Measurements from ENCODE around the gene PGGT1B. TPM values are rescaled to one million over a fixed set of nuclear protein-coding genes. Genes with fewer than 3 reads are reported as not detected.

PGGT1B gene
- total and polyA plus RNA-seq, 9 of the 15 experiments (the other 6 are each of a cell fraction or from before 2014, with no cell fraction given), result 5.3 to 33.7 (median 19.8) TPM

- no peak for TF ChIP-seq TEAD4 (IDR thresholded peaks at IDR 0.05; ENCODE audit: low read length)
- TF ChIP-seq TEAD4 (CRISPR knock-in tag; IDR thresholded peaks at IDR 0.05; ENCODE audit: borderline replicate concordance), result peak; percentile 83; the same call in 1 of the 2 replicates
- peak; percentile 58 for TF ChIP-seq TAF1 (IDR thresholded peaks at IDR 0.05; ENCODE audit: control insufficient read depth, extremely low read depth, insufficient read depth, low read length, severe bottlenecking)
- TF ChIP-seq CEBPG (CRISPR knock-in tag; IDR thresholded peaks at IDR 0.05), result no peak
- TF ChIP-seq CEBPG (tag; conservative IDR thresholded peaks at IDR 0.05 in 1 of 2, IDR thresholded peaks at IDR 0.05 in 1 of 2), result no peak
- TF ChIP-seq ZBTB17 (CRISPR knock-in tag; IDR thresholded peaks at IDR 0.05), result peak; percentile 81
- peak; percentile 49; the same call in 1 of the 2 replicates for TF ChIP-seq ZNF224 (CRISPR knock-in tag; IDR thresholded peaks at IDR 0.05)
- no peak for TF ChIP-seq XRCC3 (IDR thresholded peaks at IDR 0.05)
- no peak for TF ChIP-seq ZNF740 (CRISPR knock-in tag; IDR thresholded peaks at IDR 0.05)
- no peak for TF ChIP-seq ZNF740 (tag; IDR thresholded peaks at IDR 0.05)
- TF ChIP-seq POLR2AphosphoS5 (IDR thresholded peaks at IDR 0.05; ENCODE audit: control insufficient read depth, insufficient read depth, low read depth, low read length), result 0 out of 2 replicates have a peak, but pooled peaks have one; percentile 37
- TF ChIP-seq, protein P1, sequence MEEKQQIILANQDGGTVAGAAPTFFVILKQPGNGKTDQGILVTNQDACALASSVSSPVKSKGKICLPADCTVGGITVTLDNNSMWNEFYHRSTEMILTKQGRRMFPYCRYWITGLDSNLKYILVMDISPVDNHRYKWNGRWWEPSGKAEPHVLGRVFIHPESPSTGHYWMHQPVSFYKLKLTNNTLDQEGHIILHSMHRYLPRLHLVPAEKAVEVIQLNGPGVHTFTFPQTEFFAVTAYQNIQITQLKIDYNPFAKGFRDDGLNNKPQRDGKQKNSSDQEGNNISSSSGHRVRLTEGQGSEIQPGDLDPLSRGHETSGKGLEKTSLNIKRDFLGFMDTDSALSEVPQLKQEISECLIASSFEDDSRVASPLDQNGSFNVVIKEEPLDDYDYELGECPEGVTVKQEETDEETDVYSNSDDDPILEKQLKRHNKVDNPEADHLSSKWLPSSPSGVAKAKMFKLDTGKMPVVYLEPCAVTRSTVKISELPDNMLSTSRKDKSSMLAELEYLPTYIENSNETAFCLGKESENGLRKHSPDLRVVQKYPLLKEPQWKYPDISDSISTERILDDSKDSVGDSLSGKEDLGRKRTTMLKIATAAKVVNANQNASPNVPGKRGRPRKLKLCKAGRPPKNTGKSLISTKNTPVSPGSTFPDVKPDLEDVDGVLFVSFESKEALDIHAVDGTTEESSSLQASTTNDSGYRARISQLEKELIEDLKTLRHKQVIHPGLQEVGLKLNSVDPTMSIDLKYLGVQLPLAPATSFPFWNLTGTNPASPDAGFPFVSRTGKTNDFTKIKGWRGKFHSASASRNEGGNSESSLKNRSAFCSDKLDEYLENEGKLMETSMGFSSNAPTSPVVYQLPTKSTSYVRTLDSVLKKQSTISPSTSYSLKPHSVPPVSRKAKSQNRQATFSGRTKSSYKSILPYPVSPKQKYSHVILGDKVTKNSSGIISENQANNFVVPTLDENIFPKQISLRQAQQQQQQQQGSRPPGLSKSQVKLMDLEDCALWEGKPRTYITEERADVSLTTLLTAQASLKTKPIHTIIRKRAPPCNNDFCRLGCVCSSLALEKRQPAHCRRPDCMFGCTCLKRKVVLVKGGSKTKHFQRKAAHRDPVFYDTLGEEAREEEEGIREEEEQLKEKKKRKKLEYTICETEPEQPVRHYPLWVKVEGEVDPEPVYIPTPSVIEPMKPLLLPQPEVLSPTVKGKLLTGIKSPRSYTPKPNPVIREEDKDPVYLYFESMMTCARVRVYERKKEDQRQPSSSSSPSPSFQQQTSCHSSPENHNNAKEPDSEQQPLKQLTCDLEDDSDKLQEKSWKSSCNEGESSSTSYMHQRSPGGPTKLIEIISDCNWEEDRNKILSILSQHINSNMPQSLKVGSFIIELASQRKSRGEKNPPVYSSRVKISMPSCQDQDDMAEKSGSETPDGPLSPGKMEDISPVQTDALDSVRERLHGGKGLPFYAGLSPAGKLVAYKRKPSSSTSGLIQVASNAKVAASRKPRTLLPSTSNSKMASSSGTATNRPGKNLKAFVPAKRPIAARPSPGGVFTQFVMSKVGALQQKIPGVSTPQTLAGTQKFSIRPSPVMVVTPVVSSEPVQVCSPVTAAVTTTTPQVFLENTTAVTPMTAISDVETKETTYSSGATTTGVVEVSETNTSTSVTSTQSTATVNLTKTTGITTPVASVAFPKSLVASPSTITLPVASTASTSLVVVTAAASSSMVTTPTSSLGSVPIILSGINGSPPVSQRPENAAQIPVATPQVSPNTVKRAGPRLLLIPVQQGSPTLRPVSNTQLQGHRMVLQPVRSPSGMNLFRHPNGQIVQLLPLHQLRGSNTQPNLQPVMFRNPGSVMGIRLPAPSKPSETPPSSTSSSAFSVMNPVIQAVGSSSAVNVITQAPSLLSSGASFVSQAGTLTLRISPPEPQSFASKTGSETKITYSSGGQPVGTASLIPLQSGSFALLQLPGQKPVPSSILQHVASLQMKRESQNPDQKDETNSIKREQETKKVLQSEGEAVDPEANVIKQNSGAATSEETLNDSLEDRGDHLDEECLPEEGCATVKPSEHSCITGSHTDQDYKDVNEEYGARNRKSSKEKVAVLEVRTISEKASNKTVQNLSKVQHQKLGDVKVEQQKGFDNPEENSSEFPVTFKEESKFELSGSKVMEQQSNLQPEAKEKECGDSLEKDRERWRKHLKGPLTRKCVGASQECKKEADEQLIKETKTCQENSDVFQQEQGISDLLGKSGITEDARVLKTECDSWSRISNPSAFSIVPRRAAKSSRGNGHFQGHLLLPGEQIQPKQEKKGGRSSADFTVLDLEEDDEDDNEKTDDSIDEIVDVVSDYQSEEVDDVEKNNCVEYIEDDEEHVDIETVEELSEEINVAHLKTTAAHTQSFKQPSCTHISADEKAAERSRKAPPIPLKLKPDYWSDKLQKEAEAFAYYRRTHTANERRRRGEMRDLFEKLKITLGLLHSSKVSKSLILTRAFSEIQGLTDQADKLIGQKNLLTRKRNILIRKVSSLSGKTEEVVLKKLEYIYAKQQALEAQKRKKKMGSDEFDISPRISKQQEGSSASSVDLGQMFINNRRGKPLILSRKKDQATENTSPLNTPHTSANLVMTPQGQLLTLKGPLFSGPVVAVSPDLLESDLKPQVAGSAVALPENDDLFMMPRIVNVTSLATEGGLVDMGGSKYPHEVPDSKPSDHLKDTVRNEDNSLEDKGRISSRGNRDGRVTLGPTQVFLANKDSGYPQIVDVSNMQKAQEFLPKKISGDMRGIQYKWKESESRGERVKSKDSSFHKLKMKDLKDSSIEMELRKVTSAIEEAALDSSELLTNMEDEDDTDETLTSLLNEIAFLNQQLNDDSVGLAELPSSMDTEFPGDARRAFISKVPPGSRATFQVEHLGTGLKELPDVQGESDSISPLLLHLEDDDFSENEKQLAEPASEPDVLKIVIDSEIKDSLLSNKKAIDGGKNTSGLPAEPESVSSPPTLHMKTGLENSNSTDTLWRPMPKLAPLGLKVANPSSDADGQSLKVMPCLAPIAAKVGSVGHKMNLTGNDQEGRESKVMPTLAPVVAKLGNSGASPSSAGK (IDR thresholded peaks at IDR 0.05), result peak; percentile 95
Measured at GRCh38 chr5:115296124-115297022, 33.7 kb upstream of the PGGT1B start, which contains the start of gene CCDC112 (continued).
